NB4 (cell line): Measurements from ENCODE around the gene SLC30A9.

Experiments used
- CTCF ChIP-seq: IDR thresholded peaks from one replicate; pipeline ENCODE4 v1.5.1; 2012; ENCODE audit warnings: low read depth, low read length
- MYC ChIP-seq: IDR thresholded peaks from 2 replicates; pipeline ENCODE4 v1.6.1; 2011; ENCODE audit warnings: low read depth, low read length
- POLR2A ChIP-seq: IDR thresholded peaks from 2 replicates; pipeline ENCODE4 v1.6.1; 2011; ENCODE audit warnings: mild to moderate bottlenecking; ENCODE audit not compliant: insufficient read length; ENCODE audit errors: extremely low read depth

- TF ChIP-seq CTCF (no peak), MYC (no peak), POLR2A (no peak)
Observed at GRCh38 chr4:41981456-41981855, 8.9 kb upstream of the SLC30A9 start, which contains the start of gene DCAF4L1.
